Esophagus muscularis mucosa (tissue), 4 donors: ENCODE results near the gene MKRN2. TPM values are rescaled to one million over a fixed set of nuclear protein-coding genes. Genes with fewer than 3 reads are reported as not detected.

Experiments
- DNase-seq: peaks from one replicate; pipeline ENCODE4 v3.0.0-alpha.2; 2017; ENCODE audit errors: extremely low spot score
- H3K27ac ChIP-seq, 4 donors: fragments of 200-600 bp; sonication (generic); replicated peaks in 1 of 4; 1 replicate in 3 of 4; 2 replicates in 1 of 4; pipeline ENCODE4 v1.5.1; 2016 to 2019; ENCODE audit warnings: mild to moderate bottlenecking in 1 of 4
- H3K27me3 ChIP-seq, 4 donors: fragments of 200-600 bp; sonication (generic); one replicate each; pipeline versions ENCODE4 v1.5.1 to v1.6.0; 2016 to 2019
- H3K36me3 ChIP-seq, 4 donors: fragments of 200-600 bp; sonication (generic); one replicate each; pipeline ENCODE4 v1.5.1; 2016 to 2019
- H3K4me1 ChIP-seq, 4 donors: fragments of 200-600 bp; sonication (generic); one replicate each; pipeline ENCODE4 v1.5.1; 2016 to 2019
- H3K4me3 ChIP-seq, 4 donors: fragments of 200-600 bp; sonication (generic); 1 replicate in 2 of 4; 2 replicates in 2 of 4; pipeline ENCODE4 v1.5.1; 2016 to 2019; ENCODE audit warnings: mild to moderate bottlenecking in 4 of 4, moderate library complexity in 1 of 4
- H3K9me3 ChIP-seq, 4 donors: fragments of 200-600 bp; sonication (generic); 1 replicate in 3 of 4; 2 replicates in 1 of 4; pipeline ENCODE4 v1.5.1; 2016 to 2019
- EP300 ChIP-seq: sonication (generic); formaldehyde crosslinking; IDR thresholded peaks from one replicate; pipeline ENCODE4 v1.6.1; 2017; ENCODE audit warnings: antibody characterized with exemption
- POLR2A ChIP-seq: fragments of 450-650 bp; IDR thresholded peaks from one replicate; pipeline ENCODE4 v1.6.1; 2017; ENCODE audit warnings: antibody characterized with exemption, moderate library complexity, mild to moderate bottlenecking, low read depth
- POLR2AphosphoS5 ChIP-seq, 2 donors: sonication (generic); formaldehyde crosslinking; IDR thresholded peaks; one replicate each; pipeline ENCODE4 v1.6.1; 2017; ENCODE audit warnings: antibody characterized with exemption in 2 of 2
- WGBS: methylation state at CpG from one replicate; pipeline ENCODE4 v1.1.5; 2018; 5-methylcytosine and 5-hydroxymethylcytosine counted together
- intact Hi-C: fragments of 100-400 bp; cut with DNase I; formaldehyde crosslinking; loops from one replicate; pipeline ENCODE4 v1.15.1; 2023
- total RNA-seq, 4 donors: library from RNA; depleted of rRNA; stranded (reverse); fragments of >200 nt; gene quantifications; one replicate each; pipeline versions ENCODE4 v1.1.0 to v1.2.1, GENCODE V29; 2016
- TF ChIP-seq, protein P1 (sequence below), 3 experiments: fragments of 200-600 bp in 2 of 3; fragments of 450-650 bp in 1 of 3; sonication (generic) in 2 of 3; IDR thresholded peaks; one replicate each; pipeline ENCODE4 v1.5.1; 2017 to 2019; ENCODE audit warnings: antibody characterized with exemption in 3 of 3, mild to moderate bottlenecking in 2 of 3, moderate library complexity in 1 of 3

The MKRN2 gene
- total RNA-seq, 4 donors from 2014 or later, result 29.5 to 55.1 (median 38.0) TPM

GRCh38 chr3:12553921-12554391 is 2.9 kb upstream of the MKRN2 start:
- Histone ChIP-seq H3K27ac (no peak overlapping the region), H3K9me3 (no peaks in the 10 kb centered on the region), H3K27me3 (peaks cover 0 to 35% (median 8%) of the 10 kb centered on the region in 4 donors), H3K4me1 (peaks cover 23 to 32% (median 30%) of the 10 kb centered on the region in 4 donors), H3K4me3 (peak overlapping the region; percentile 39 to 57 (median 42)), H3K36me3 (no peaks in the 10 kb centered on the region)
- 14% methylated on average over 26 of the region's 26 CpGs for WGBS
- no peak for TF ChIP-seq EP300
- no peak for TF ChIP-seq POLR2AphosphoS5 (IDR thresholded peaks at IDR 0.05)
- TF ChIP-seq POLR2A, result no peak
- TF ChIP-seq, protein P1, sequence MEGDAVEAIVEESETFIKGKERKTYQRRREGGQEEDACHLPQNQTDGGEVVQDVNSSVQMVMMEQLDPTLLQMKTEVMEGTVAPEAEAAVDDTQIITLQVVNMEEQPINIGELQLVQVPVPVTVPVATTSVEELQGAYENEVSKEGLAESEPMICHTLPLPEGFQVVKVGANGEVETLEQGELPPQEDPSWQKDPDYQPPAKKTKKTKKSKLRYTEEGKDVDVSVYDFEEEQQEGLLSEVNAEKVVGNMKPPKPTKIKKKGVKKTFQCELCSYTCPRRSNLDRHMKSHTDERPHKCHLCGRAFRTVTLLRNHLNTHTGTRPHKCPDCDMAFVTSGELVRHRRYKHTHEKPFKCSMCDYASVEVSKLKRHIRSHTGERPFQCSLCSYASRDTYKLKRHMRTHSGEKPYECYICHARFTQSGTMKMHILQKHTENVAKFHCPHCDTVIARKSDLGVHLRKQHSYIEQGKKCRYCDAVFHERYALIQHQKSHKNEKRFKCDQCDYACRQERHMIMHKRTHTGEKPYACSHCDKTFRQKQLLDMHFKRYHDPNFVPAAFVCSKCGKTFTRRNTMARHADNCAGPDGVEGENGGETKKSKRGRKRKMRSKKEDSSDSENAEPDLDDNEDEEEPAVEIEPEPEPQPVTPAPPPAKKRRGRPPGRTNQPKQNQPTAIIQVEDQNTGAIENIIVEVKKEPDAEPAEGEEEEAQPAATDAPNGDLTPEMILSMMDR (IDR thresholded peaks at IDR 0.05), result no peak
- intact Hi-C loops, result loop anchor here (10.0 kb wide), 1 partner anchor 419 kb away; no protein-coding TSS in a partner anchor
- no peak for DNase-seq

GRCh38 chr3:12556314-12556689 is 585 bp upstream of the MKRN2 start:
- H3K9me3 ChIP-seq, result no peaks in the 10 kb centered on the region
- H3K27me3 ChIP-seq, result peaks cover 0 to 35% (median 8%) of the 10 kb centered on the region in 4 donors
- DNase-seq, result no peak
- TF ChIP-seq, protein P1 (IDR thresholded peaks at IDR 0.05), result no peak
- no peak for TF ChIP-seq EP300
- TF ChIP-seq POLR2A, result no peak
- no peak for TF ChIP-seq POLR2AphosphoS5 (IDR thresholded peaks at IDR 0.05)
- WGBS, result under 1% methylated on average over 8 of the region's 8 CpGs
- peaks cover 45 to 55% (median 53%) of the 10 kb centered on the region in 4 donors for H3K4me1 ChIP-seq
- H3K4me3 ChIP-seq, result peak overlapping the region; percentile 76 to 92 (median 89)
- no peaks in the 10 kb centered on the region for H3K36me3 ChIP-seq
- peak overlapping the region; percentile 93 to 98 (median 96) for H3K27ac ChIP-seq
- intact Hi-C loops, result loop anchor here (2.0 to 10.0 kb wide), 3 partner anchors 72 to 422 kb away; partner anchors contain the start of gene TSEN2

- Histone ChIP-seq H3K27me3 (peaks cover 0 to 24% (median 6%) of the 10 kb centered on the region in 4 donors), H3K4me3 (peak overlapping the region; percentile 76 to 92 (median 89)), H3K9me3 (no peaks in the 10 kb centered on the region), H3K4me1 (peaks cover 54 to 67% (median 64%) of the 10 kb centered on the region in 4 donors), H3K36me3 (no peaks in the 10 kb centered on the region), H3K27ac (peak overlapping the region; percentile 93 to 98 (median 96))
- TF ChIP-seq POLR2A, result no peak
- no peak for TF ChIP-seq EP300
- no peak for TF ChIP-seq POLR2AphosphoS5 (IDR thresholded peaks at IDR 0.05)
- TF ChIP-seq, protein P1 (IDR thresholded peaks at IDR 0.05), result no peak
- intact Hi-C loops, result loop anchor here (1.0 to 10.0 kb wide), 4 partner anchors 73 to 423 kb away; partner anchors contain the start of gene TSEN2
- 1% methylated on average over 18 of the region's 18 CpGs for WGBS
- DNase-seq, result no peak
Observed at GRCh38 chr3:12557473-12558100, 700 bp downstream of the MKRN2 start.

DNA sequence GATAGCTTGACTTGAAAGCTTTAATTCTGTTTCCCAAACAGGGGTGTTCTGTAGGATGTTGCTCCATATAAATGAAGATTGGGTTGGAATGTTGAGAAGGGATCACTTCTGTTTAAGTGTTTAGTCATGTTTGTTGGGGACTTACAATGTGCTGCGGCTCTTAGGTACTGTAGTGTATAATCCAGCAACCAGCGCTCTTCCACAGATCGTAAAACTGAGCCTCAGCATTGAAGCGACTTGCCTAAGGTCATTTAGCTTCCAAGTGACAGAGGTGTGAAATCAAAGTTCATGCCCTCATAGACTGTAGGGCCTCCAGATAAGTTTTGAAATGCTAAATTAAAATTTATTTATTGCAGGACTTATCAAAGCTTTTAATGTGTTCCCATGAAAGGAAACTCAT is 1.8 kb downstream of the MKRN2 start:
- Histone ChIP-seq H3K27me3 (peaks cover 0 to 13% (median 4%) of the 10 kb centered on the region in 4 donors), H3K36me3 (no peaks in the 10 kb centered on the region), H3K27ac (no peak overlapping the region), H3K4me1 (peaks cover 58 to 74% (median 72%) of the 10 kb centered on the region in 4 donors), H3K4me3 (peak overlapping the region in 3 of 4 donors; percentile 76 to 92 (median 89)), H3K9me3 (no peaks in the 10 kb centered on the region)
- DNase-seq, result no peak
- TF ChIP-seq, protein P1 (IDR thresholded peaks at IDR 0.05), result no peak
- no peak for TF ChIP-seq POLR2AphosphoS5 (IDR thresholded peaks at IDR 0.05)
- no peak for TF ChIP-seq EP300
- no peak for TF ChIP-seq POLR2A
- WGBS, result 70% methylated on average over 4 of the region's 4 CpGs
- intact Hi-C loops, result loop anchor here (5.0 to 10.0 kb wide), 2 partner anchors 164 to 424 kb away; no protein-coding TSS in a partner anchor
